Endodermal cell (in vitro differentiated cells): ENCODE data around the gene WDFY3. TPM values are rescaled to one million over a fixed set of nuclear protein-coding genes. Genes with fewer than 3 reads are reported as not detected.

ENCODE experiments used
- DNase-seq: peaks from one replicate; pipeline ENCODE4 v3.0.0-alpha.2; 2017
- H3K27ac ChIP-seq: 2 replicates; pipeline ENCODE4 v1.5.1; 2013; ENCODE audit warnings: mild to moderate bottlenecking, low read depth, low read length, moderate library complexity
- H3K27me3 ChIP-seq: 2 replicates; pipeline ENCODE4 v1.6.1; 2013; ENCODE audit warnings: mild to moderate bottlenecking, low read length, moderate library complexity; ENCODE audit not compliant: insufficient read depth, control insufficient read depth, poor library complexity, severe bottlenecking
- H3K36me3 ChIP-seq: 2 replicates; pipeline ENCODE4 v1.7.0; 2013; ENCODE audit warnings: mild to moderate bottlenecking, low read length, moderate library complexity; ENCODE audit not compliant: control insufficient read depth, insufficient read depth
- H3K4me1 ChIP-seq: one replicate; pipeline ENCODE4 v1.7.0; 2013; ENCODE audit warnings: low read length; ENCODE audit not compliant: control insufficient read depth, insufficient read depth
- H3K4me3 ChIP-seq: 2 replicates; pipeline ENCODE4 v1.5.1; 2013; ENCODE audit warnings: mild to moderate bottlenecking, low read length, moderate library complexity
- H3K9ac ChIP-seq: 2 replicates; pipeline ENCODE4 v1.6.1; 2013; ENCODE audit warnings: mild to moderate bottlenecking, low read length, moderate library complexity; ENCODE audit not compliant: poor library complexity, severe bottlenecking; ENCODE audit errors: extremely low read depth
- H3K9me3 ChIP-seq: 2 replicates; pipeline ENCODE4 v1.6.1; 2013; ENCODE audit warnings: mild to moderate bottlenecking, low read length, moderate library complexity; ENCODE audit not compliant: control insufficient read depth
- H3K27ac Mint-ChIP-seq: 2 replicates; pipeline ENCODE4 v1.8.0; 2020; ENCODE audit warnings: mixed read lengths
- H3K27me3 Mint-ChIP-seq: 2 replicates; pipeline ENCODE4 v1.8.0; 2021; ENCODE audit warnings: mild to moderate bottlenecking, mixed read lengths; ENCODE audit not compliant: insufficient read depth
- H3K36me3 Mint-ChIP-seq: 2 replicates; pipeline ENCODE4 v1.8.0; 2020; ENCODE audit warnings: low read depth, mixed read lengths
- H3K4me1 Mint-ChIP-seq: 2 replicates; pipeline ENCODE4 v1.8.0; 2020; ENCODE audit warnings: mixed read lengths
- H3K4me3 Mint-ChIP-seq: 2 replicates; pipeline ENCODE4 v1.8.0; 2020; ENCODE audit warnings: mild to moderate bottlenecking, moderate library complexity, mixed read lengths
- H3K9me3 Mint-ChIP-seq: 2 replicates; pipeline ENCODE4 v1.8.0; 2020; ENCODE audit warnings: mild to moderate bottlenecking, mixed read lengths
- CTCF ChIP-seq: fragments of 200-600 bp; sonication (generic); conservative IDR thresholded peaks from 2 replicates; pipeline ENCODE4 v1.5.0; 2021; ENCODE audit warnings: antibody characterized with exemption, mild to moderate bottlenecking
- WGBS, 2 experiments: methylation state at CpG; one replicate each; pipeline versions ENCODE4 v1.1.5 to v1.1.7; 2013; ENCODE audit warnings: missing lambda C conversion rate in 2 of 2, mixed read lengths in 1 of 2; ENCODE audit not compliant: insufficient coverage in 1 of 2, insufficient read length in 1 of 2; 5-methylcytosine and 5-hydroxymethylcytosine counted together
- total RNA-seq, 2 donors: library from RNA; stranded (reverse); fragmentation: NEBNext Ultra II Directional in 1 of 2; extraction: Animal tissue kit (Norgen Biotek cat#: 25700) in 1 of 2; gene quantifications; 2 replicates in 1 of 2; 3 replicates in 1 of 2; pipeline ENCODE4 v1.2.1, GENCODE V29; 2021

Gene WDFY3
- total RNA-seq, 2 donors from 2014 or later: 91.1 to 103 TPM

GRCh38 chr4:84677995-84678394 lies 288.5 kb downstream of the WDFY3 start:
- no peaks in the 10 kb centered on the region for H3K27me3 Mint-ChIP-seq
- H3K9me3 Mint-ChIP-seq: no peaks in the 10 kb centered on the region
- no peaks in the 10 kb centered on the region for H3K27me3 ChIP-seq
- peaks cover 24% of the 10 kb centered on the region for H3K4me1 Mint-ChIP-seq
- H3K36me3 Mint-ChIP-seq: peaks cover 64% of the 10 kb centered on the region
- H3K4me3 Mint-ChIP-seq: no peak overlapping the region
- TF ChIP-seq CTCF: no peak
- H3K9me3 ChIP-seq: no peaks in the 10 kb centered on the region
- no peak overlapping the region for H3K4me3 ChIP-seq
- H3K9ac ChIP-seq: no peak overlapping the region
- H3K4me1 ChIP-seq: peaks cover 17% of the 10 kb centered on the region
- DNase-seq: no peak
- H3K36me3 ChIP-seq: peaks cover 82% of the 10 kb centered on the region
- 95 to 100% methylated on average over 4 to 5 of the region's 5 CpGs for WGBS, 2 experiments
- H3K27ac Mint-ChIP-seq: no peak overlapping the region
- no peak overlapping the region for H3K27ac ChIP-seq

- Mint-ChIP-seq H3K27ac (no peak overlapping the region), H3K27me3 (no peaks in the 10 kb centered on the region), H3K9me3 (no peaks in the 10 kb centered on the region), H3K4me3 (no peak overlapping the region), H3K4me1 (peaks cover 16% of the 10 kb centered on the region), H3K36me3 (peaks cover 62% of the 10 kb centered on the region)
- Histone ChIP-seq H3K27ac (no peak overlapping the region), H3K4me1 (peaks cover 12% of the 10 kb centered on the region), H3K9me3 (no peaks in the 10 kb centered on the region), H3K9ac (no peak overlapping the region), H3K4me3 (no peak overlapping the region), H3K36me3 (peaks cover 83% of the 10 kb centered on the region), H3K27me3 (no peaks in the 10 kb centered on the region)
- TF ChIP-seq CTCF: no peak
- no peak for DNase-seq
- 80 to 89% methylated on average over 3 to 9 of the region's 9 CpGs for WGBS, 2 experiments
These were observed 289.4 kb downstream of the WDFY3 start for GRCh38 chr4:84677093-84677492.

- no peaks in the 10 kb centered on the region for H3K27me3 Mint-ChIP-seq
- whole genome bisulfite sequencing, 2 experiments: 95 to 100% methylated on average over 1 of the region's 1 CpG
- TF ChIP-seq CTCF: no peak
- H3K4me3 Mint-ChIP-seq: no peak overlapping the region
- H3K36me3 Mint-ChIP-seq: peaks cover 64% of the 10 kb centered on the region
- Histone ChIP-seq H3K4me3 (no peak overlapping the region), H3K36me3 (peaks cover 87% of the 10 kb centered on the region), H3K9me3 (no peaks in the 10 kb centered on the region), H3K27me3 (no peaks in the 10 kb centered on the region), H3K27ac (no peak overlapping the region), H3K4me1 (peaks cover 4% of the 10 kb centered on the region), H3K9ac (no peak overlapping the region)
- H3K9me3 Mint-ChIP-seq: no peaks in the 10 kb centered on the region
- DNase-seq: no peak
- H3K27ac Mint-ChIP-seq: no peak overlapping the region
- H3K4me1 Mint-ChIP-seq: no peaks in the 10 kb centered on the region
These were observed 292.8 kb downstream of the WDFY3 start for GRCh38 chr4:84673475-84674240.
